Medulla oblongata (tissue), 1 donor: ENCODE measurements around the gene MAPKAPK3.

ENCODE experiments used
- DNase-seq: peaks from one replicate; pipeline ENCODE4 v3.0.0-alpha.2; 2015; ENCODE audit errors: extremely low spot score

Gene MAPKAPK3

DNA sequence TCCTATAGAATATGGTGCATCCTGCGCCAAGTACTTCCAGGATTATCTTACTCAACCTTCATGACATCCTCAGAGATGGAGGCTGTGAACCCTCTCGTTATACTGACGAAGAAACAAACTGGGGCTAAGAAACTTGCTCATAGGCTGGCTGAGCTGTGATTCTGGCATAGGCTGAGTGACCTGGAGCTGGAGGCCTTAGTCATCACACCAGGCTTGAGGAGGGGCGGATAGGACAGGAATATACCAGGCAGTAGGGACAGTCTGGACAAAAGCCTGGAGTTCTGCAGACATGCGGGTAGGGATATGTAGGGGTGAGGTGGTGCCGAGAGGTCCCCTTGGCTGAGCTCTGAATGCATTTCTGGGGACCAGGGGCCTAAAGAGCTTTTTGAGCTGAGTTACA lies 29.6 kb upstream of the MAPKAPK3 start:
- DNase-seq, result no peak

GRCh38 chr3:50587806-50588758 lies 28.9 kb upstream of the MAPKAPK3 start:
- no peak for DNase-seq

DNA sequence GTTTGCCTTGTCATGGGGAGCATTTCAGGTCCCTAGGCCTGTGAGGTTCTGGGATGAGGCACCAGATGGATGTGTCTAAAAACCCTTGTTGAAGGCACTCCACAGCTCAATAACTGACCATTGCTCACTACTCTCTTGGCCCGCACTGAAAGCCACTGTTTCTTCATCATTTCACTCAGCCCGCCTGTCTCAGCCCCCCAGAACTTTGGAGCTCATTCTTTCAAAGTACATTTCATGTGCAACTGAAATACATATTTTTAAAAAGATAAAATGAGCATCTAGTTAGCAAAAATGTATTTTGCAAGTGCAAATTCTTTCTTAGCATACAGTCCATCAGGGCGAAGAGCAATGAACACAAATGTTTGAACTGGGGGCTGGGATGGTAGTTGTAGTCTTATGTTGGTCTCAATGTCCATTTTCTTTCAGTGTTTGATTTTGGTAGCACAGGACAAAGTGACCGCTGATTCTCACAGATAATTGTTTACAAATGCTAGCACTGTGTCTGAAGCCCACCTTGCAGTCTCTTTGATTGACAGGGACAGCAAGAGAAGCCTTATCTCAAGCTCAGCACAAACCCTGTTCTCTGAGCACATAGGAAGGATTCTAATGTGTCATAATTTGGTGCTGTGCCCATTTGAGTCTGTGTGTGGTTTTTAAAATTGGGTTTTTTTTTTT lies 28.1 kb upstream of the MAPKAPK3 start:
- no peak for DNase-seq

- DNase-seq, result no peak
Observed at GRCh38 chr3:50591196-50591741, 25.7 kb upstream of the MAPKAPK3 start.

DNA sequence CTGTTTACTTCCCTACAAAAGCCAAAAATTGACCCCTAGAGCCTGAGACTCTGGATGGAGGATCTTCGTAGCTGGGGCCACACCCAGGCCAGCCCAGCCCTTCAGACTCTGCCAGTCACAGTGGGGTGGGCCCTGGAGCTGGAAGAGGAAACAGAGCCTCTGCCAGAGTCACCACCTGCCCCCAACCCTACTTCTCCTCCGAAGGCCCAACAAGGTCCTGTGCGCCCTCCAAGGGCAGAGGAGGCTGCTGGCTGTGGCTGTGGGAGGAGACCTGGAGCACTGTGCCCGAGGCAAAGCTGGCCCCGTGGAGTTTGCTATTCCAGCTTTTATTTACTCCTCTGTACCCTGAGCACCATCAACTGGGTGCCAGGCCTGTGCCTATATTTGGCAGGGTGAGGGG lies 24.4 kb upstream of the MAPKAPK3 start:
- no peak for DNase-seq

DNA sequence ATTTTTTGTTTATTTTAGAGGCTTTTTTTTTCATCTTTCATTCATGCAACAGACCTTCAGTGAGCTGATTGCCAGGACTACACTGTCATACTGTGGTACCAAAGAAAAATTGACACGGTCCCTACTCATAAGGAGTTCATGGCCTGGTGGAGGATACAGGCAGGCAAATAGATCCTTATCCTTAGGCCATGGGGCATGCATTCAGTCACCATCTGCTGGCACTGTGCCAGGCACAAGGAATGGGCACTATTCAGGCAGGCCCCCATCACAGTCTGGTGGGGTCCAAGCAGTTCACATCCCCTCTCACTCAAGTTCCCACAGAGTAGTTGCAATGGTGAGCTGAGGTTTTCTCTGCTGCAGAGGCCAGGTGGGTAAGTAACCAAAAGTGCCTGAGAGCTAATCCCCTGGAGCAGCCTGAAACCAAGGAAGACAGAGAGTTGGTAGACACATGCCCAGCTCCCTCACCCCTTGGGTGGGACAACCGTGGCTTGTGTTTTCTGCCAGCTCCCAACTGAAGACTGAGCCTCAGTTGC lies 22.6 kb upstream of the MAPKAPK3 start:
- DNase-seq, result no peak

DNA sequence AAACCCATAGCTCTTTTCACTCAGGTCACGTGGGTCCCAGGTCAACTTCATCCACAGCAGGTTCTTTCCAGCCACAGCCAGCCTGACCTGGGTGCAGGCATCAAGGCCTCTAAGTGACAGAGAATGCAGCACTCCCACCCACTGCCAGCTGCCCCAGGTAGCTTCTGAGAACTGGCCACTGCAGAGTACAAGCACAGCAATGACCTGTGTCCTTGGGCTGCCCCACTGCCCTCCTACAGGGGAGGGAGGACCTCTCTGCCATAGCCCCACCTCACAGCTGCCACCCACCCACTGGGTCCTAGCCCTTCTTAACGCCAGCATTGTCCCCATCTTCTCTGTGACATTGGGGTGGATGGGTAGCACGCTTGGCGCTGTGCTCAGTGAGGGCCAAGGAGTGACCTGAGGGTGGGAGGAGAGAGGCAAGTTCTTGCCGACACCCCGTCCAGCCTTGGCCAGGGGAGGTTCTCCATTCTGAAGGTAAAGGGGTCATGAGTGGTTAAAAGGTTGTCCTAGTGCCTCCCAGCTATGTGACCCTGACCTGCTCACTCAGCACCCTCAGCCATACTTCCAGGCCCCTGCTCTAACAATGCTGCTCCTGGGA lies 17.7 kb upstream of the MAPKAPK3 start:
- DNase-seq, result no peak

- DNase-seq, result no peak
Observed at GRCh38 chr3:50599716-50600118, 17.2 kb upstream of the MAPKAPK3 start.

DNA sequence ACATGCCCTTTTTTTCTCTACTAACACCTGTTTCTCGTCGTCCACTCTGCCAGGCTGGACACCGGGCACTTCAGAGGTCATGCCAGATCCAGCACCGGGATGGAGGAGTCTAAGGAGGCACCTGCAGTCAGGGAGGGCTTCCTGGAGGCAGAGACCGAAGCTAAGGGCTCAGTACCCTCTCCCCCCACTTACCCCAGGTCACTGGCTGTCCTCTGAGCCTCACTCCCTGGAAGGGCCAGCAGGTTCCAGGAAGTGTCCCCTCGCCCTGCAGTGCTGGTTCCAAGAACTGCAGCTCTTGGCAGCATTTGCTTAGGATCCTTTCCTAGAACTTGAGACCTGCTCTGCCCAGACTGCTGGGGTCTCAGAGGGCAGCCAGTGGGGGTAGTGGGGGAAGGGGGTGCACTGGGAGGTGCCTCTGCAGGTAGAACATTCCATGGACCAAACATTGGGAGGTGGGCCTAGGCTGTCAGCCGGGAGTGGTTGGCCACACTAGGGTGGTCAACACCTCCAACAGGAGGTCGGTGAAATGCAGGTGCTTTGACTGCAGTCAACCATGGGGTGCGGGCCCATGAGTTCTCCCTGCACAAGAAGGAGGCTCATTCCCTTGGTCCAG lies 16.7 kb upstream of the MAPKAPK3 start:
- DNase-seq, result no peak

- peak; percentile 86 for DNase-seq
Observed at GRCh38 chr3:50600841-50601591, 15.9 kb upstream of the MAPKAPK3 start.

- DNase-seq, result no peak
Observed at GRCh38 chr3:50602595-50603191, 14.3 kb upstream of the MAPKAPK3 start.

DNA sequence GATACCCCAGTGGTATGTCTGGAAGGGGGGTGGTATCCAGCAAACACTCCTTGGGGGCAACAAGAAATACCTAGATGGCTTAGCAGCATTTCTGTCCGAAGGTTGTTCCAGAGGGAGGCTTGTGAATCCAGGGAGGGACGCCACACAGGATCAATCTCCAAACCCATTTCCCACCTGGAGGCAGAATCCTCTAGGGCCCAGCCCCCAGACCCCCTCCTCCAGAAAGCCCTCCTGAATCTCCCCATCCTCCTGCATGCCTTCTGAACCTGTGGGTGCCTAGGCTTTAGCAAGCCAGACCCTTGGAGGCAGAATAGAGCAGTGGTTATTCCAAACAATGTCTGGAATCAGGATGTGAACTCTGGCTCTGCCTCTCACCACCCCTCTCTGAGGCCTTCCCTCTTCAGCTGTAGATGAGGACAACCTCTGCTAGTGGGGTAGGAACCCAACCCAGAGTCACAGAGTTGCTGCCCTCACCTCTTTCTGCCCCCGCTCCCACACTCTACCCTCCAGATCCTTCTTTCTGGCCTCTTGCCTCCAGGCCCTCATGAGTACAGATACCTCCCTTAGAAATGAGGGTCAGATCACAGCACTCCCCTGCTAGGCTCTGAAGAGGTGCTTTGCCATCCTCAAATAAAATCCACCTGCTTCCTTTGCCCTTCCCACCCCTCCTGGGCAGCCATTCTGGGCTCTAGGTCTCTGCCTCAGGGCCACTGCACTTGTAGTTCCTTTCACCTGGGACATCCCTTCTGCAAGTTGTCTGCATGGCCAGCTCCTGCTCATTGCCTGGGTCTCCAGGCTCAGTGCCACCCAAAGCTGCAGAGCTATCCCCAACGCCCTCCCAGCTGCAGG lies 13.5 kb upstream of the MAPKAPK3 start:
- DNase-seq, result no peak

GRCh38 chr3:50604110-50604621 lies 12.8 kb upstream of the MAPKAPK3 start:
- DNase-seq, result no peak

DNA sequence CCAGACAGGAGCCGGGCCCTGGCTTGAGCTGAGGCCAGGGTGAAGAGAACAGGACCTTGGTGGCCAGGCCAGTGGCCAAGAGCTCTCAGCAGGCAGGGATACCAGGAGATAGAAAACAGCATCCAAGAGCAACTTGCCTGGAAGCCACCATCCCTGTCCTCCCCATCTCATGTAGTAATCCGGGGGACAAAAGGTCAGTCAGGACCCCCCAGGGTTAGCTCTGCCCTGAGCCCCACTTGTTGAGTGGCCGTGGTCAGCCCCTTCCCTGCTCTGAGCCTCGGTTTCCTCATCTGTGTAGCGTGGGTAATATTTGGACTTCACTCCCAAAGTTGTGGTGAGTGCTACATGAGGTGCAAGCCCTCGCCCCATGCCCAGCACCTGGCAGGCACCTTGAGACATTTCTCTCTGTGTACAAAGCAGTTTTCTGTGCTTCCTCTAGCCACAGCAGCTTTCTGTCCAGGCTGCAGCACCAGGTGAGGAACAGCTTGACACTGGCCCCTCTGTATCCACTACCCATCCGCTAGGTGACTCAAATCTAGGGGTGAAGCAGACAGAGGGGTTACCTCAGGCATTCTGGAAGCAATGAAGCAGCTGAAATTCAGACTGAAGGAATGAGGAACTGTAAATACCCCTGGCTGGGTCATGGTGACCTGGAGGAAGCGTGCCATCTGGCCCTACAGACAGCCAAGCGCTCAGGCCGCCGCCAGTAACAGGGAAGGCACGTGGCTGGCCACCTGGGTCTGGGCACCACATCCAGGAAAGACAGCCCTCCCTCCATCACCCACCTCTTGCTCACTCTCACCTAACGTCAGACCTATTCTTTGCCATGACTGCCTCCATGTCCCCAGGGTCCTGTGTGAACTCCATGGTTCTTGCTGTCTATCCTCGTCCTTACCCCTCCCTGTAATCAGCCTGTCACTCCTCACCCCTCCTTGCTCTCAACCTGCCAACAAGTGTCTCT lies 12.0 kb upstream of the MAPKAPK3 start:
- no peak for DNase-seq

DNA sequence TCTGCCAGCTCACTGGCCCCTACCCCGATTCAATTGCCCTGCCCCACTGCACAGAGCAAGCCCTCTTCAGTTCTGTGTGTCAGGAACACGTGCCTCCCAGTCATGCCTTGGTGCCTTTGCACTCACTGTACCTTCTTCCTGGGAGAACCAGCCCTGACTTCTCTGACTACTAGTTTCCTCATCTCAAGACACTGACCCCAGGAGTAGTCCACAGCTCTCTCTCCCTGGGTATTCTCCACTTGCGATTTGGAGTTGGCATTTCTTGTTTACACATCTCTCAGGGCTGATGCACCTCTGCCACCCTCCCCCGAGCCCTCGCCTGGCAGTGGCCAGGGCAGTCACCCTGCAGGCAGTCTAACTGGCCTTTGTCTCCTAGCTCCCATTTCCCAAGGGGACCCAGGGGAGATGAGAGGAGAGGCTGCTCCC lies 11.0 kb upstream of the MAPKAPK3 start:
- DNase-seq, result no peak

- no peak for DNase-seq
Observed at GRCh38 chr3:50606596-50606995, 10.4 kb upstream of the MAPKAPK3 start.

GRCh38 chr3:50607271-50608091 lies 9.5 kb upstream of the MAPKAPK3 start:
- DNase-seq, result no peak
